Measurements from ENCODE around the gene RASAL1. TPM values are rescaled to one million over a fixed set of nuclear protein-coding genes. Genes with fewer than 3 reads are reported as not detected.

The RASAL1 gene
- total RNA-seq, 4 donors from 2014 or later, result not detected

DNA sequence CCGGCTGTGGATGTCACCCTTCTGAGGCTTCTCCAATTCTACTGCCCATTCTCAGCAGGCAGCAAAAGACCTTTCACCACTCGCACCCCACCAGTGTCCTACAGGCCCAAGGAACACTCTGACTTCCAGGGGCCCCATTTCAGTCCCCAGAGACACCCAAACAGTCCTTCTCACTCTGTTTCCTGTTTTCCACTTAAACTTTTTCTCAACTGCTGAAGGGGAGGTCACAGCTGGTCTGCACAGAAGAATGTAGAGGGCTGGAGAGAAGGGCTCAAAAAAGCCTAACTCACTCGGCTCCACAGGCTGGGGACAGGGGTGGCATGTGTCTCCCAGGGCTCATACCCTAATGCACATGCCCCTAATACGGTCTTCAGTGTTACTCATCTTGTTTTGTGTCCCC is 83.2 kb downstream of the RASAL1 start:
- TF ChIP-seq CTCF (IDR thresholded peaks at IDR 0.05; ENCODE audit: low read depth), result no peak

GRCh38 chr12:113051759-113052158 is 83.8 kb downstream of the RASAL1 start:
- TF ChIP-seq CTCF (IDR thresholded peaks at IDR 0.05; ENCODE audit: low read depth), result no peak

DNA sequence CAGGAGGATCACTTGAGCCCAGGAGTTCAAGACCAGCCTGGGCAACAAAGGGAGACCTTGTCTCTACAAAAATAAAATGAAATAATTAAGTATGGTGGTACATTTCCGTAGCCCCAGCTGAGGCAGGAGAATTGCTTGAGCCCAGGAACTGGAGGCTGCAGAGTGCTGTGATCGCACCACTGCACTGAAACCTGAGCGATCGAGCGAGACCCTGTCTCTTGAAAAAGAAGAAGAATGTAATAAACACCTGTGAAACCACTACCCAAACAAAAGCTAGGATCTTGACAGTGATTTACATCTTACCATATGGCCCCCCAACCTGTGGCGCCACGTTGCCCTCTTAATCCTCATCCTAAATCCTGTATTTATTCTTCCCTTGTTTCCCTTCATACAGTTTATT is 84.8 kb downstream of the RASAL1 start:
- no peak for TF ChIP-seq CTCF (IDR thresholded peaks at IDR 0.05; ENCODE audit: low read depth)

GRCh38 chr12:113049976-113050742 is 85.4 kb downstream of the RASAL1 start:
- no peak for TF ChIP-seq CTCF (IDR thresholded peaks at IDR 0.05; ENCODE audit: low read depth)

Small RNAs within 50 kb of the gene (small RNA-seq; reads per million reads assigned to genes)
- gene MIR7106, result not detected
- 0.49 reads per million for gene RF00019

Other genes starting within 250 kb of the RASAL1 start
- 100 to 1,000 TPM in 1 of 4 donors, 10 to 100 TPM in 3; 16.2 to 104 (median 23.9) TPM for gene OAS1, start 228.8 kb downstream of the RASAL1 start, total RNA-seq
- 10 to 100 TPM in 3 of 4 donors, 1 to 10 TPM in 1; 7.3 to 24.9 (median 14.3) TPM for gene OAS3, start 197.3 kb downstream of the RASAL1 start, total RNA-seq
- gene OAS2, start 157.2 kb downstream of the RASAL1 start, total RNA-seq, result 10 to 100 TPM in 2 of 4 donors, 1 to 10 TPM in 2; 9.5 to 19.7 (median 12.3) TPM
- gene DTX1, start 79.0 kb downstream of the RASAL1 start, total RNA-seq, result 100 to 1,000 TPM in 1 of 4 donors, 10 to 100 TPM in 3; 20.2 to 137 (median 46.2) TPM
- gene CFAP73, start 14.0 kb upstream of the RASAL1 start, total RNA-seq, result not detected
- 100 to 1,000 TPM in 1 of 4 donors, 10 to 100 TPM in 3; 27.7 to 107 (median 46.2) TPM for gene DDX54, start 49.7 kb upstream of the RASAL1 start, total RNA-seq
- 10 to 100 TPM in 1 of 4 donors, 1 to 10 TPM in 3; 8.3 to 11.0 (median 9.4) TPM for gene RITA1, start 50.0 kb upstream of the RASAL1 start, total RNA-seq
- 10 to 100 TPM; 27.6 to 82.3 (median 46.3) TPM for gene TPCN1, start 85.7 kb upstream of the RASAL1 start, total RNA-seq
- 10 to 100 TPM; 16.8 to 53.9 (median 39.1) TPM for gene SLC8B1, start 199.3 kb upstream of the RASAL1 start, total RNA-seq
- gene PLBD2, start 222.8 kb upstream of the RASAL1 start, total RNA-seq, result 10 to 100 TPM; 31.8 to 69.7 (median 59.5) TPM